GM18909 (cell line): ENCODE data around the gene ALDH7A1.
"Not testable (repeated sequence)": the region's sequence is repeated elsewhere in the genome, so short reads cannot be mapped to it uniquely, and the experiment has no call there.

Experiments used
- ATAC-seq: cut with Tn5 transposase; IDR thresholded peaks from one replicate; pipeline ENCODE4 v1.9.1; 2021; ENCODE audit warnings: mild to moderate bottlenecking; ENCODE audit not compliant: unreplicated experiment, poor library complexity

The ALDH7A1 gene

GRCh38 chr5:126597156-126597555 lies 2.1 kb upstream of the ALDH7A1 start:
- ATAC-seq, result no peak

- peak; percentile 27 for ATAC-seq
These were observed 566 bp upstream of the ALDH7A1 start for GRCh38 chr5:126595486-126596083.

- ATAC-seq, result no peak
These were observed 3.5 kb downstream of the ALDH7A1 start for GRCh38 chr5:126591549-126591948.

- no peak for ATAC-seq
These were observed 5.3 kb downstream of the ALDH7A1 start for GRCh38 chr5:126589536-126590297.

- no peak for ATAC-seq
These were observed 7.2 kb downstream of the ALDH7A1 start for GRCh38 chr5:126587551-126588390.

GRCh38 chr5:126583761-126584160 lies 11.3 kb downstream of the ALDH7A1 start:
- ATAC-seq, result no peak

- no peak for ATAC-seq
These were observed 15.3 kb downstream of the ALDH7A1 start for GRCh38 chr5:126579716-126580115.

GRCh38 chr5:126577415-126577814 lies 17.6 kb downstream of the ALDH7A1 start:
- no peak for ATAC-seq

- ATAC-seq, result no peak
These were observed 18.0 kb downstream of the ALDH7A1 start for GRCh38 chr5:126576974-126577373.

GRCh38 chr5:126575644-126576043 lies 19.4 kb downstream of the ALDH7A1 start:
- no peak for ATAC-seq

- ATAC-seq, result no peak
These were observed 26.7 kb downstream of the ALDH7A1 start for GRCh38 chr5:126568206-126568755.

GRCh38 chr5:126562823-126563222 lies 32.2 kb downstream of the ALDH7A1 start:
- peak; percentile 93 for ATAC-seq

GRCh38 chr5:126561908-126562307 lies 33.1 kb downstream of the ALDH7A1 start:
- no peak for ATAC-seq

GRCh38 chr5:126555101-126555500 lies 39.9 kb downstream of the ALDH7A1 start:
- ATAC-seq, result not testable (repeated sequence)

- no peak for ATAC-seq
These were observed 42.4 kb downstream of the ALDH7A1 start for GRCh38 chr5:126552614-126553013.

GRCh38 chr5:126544087-126544740 lies 50.8 kb downstream of the ALDH7A1 start:
- peak; percentile 74 for ATAC-seq

- ATAC-seq, result no peak
These were observed 51.4 kb downstream of the ALDH7A1 start for GRCh38 chr5:126543660-126544059.

- no peak for ATAC-seq
These were observed 52.0 kb downstream of the ALDH7A1 start for GRCh38 chr5:126543009-126543408.

GRCh38 chr5:126542441-126542840 lies 52.6 kb downstream of the ALDH7A1 start:
- ATAC-seq, result no peak

GRCh38 chr5:126540631-126541030 lies 54.4 kb downstream of the ALDH7A1 start:
- ATAC-seq, result no peak
